COR-L47 (cell line): ENCODE results near the gene ASMTL.
"Not testable (repeated sequence)": the region's sequence is repeated elsewhere in the genome, so short reads cannot be mapped to it uniquely, and the experiment has no call there.

Source experiments
- DNase-seq: peaks from one replicate; lab custom pipeline; 2025; lab: John Stamatoyannopoulos, UW

ASMTL gene

DNA sequence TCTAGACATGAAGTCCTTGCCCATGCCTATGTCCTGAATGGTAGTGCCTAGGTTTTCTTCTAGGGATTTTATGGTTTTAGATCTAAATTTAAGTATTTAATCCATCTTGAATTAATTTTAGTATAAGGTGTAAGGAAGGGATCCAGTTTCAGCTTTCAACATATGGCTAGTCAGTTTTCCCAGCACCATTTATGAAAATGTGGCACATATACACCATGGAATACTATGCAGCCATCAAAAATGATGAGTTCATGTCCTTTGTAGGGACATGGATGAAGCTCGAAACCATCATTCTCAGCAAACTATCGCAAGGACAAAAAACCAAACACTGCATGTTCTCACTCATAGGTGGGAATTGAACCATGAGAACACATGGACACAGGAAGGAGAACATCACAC lies 29.8 kb upstream of the ASMTL start:
- DNase-seq = not testable (repeated sequence)

DNA sequence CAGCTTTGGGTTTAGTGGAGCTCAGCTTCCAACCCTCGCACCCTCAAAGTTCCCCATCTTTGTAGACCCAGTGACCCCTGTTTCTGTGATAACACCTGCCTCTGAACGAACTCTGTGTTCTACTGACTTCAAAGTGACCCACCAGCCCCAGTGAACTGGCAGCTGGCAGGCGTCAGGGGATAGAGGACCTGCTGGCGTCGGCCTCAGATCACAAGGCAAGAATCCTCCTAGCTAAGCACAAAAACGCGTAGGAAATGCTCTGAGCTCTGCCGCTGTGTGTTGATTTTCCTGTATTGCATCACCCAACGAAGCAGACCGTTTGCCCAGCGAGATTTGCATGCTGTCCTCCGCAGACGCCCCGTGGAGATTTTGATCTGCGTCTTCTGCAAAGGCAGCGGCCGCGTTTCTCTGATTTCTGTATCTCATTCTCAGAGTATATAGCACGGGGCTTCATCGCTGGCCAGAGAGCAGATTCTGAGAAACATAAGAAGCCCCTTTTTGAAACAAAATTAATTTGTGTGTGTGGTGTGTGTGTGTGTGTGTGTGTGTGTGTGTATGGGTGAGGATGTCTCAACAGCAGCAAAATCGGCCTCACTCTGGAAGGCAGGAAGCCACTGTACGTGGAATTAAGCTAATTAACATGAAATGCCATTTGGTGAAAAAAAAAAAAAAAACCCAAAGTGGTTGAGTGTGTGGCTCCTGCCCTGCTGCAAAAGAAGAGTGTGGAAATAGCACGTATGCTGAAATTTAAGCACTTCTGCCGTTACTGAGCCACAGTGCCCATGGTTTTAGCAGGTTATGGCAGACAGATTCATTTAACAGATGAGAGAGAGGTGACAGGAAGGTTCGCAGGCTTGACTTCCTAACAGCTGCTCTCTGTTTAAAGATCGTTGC lies 29.2 kb upstream of the ASMTL start:
- DNase-seq = no peak

DNA sequence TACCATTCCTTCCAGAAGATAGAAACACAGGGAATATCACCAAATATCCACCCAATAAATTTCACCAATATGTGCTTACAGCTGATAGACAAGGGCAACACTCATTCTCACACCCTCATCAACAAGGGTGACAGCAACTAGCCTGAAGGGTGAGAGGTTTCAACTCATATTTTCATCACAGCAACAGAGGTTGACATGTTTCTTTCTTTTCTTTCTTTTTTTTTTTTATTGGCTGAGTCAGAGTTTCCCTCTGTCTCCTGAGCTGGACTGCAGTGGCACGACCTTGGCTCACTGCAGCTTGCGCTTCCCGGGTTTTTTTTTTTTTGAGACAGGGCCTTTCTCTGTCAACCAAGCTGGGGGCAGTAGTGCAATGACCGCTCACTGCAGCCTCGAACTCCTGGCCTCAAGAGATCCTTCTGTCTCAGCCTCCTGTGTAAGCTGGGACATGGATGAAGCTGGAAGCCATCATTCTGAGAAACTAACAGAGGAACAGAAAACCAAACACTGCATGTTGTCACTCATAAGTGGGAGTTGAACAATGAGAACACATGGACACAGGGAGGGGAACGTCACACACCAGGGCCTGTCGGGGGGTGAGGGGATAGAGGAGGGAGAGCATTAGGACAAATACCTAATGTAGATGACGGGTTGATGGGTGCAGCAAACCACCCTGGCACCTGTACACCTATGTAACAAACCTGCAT lies 27.5 kb upstream of the ASMTL start:
- no peak for DNase-seq

DNA sequence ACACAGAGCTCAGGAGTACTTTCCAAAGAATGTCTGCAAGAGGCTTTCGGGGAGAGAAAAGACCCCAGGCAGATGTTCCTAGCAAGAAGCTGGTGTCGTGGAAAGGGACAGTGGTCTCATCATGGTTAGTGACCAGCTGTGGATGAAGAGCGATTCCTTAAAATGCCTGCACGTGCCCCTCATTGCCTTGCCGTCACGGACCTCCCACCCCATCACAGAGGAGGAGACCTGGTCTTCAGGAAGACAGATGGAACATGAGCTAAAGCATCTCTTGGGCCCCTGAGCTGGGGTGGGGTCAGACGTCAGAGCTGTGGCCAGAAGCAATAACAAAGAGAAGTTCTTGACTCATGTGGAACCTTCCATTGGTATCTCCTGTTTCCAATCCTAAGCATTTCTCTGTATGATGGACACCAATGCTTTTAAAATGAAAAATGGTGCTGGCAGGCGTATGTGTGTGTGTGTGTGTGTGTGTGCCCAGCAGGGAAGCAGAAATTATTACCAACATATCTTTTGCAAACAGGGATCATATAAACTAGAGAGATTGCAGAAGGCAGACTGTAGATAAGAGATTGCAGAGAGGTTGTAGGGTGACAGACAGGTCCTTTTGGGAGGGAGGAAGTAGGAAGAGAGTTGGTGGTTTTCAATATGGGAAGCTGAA lies 25.2 kb upstream of the ASMTL start:
- DNase-seq = no peak

DNA sequence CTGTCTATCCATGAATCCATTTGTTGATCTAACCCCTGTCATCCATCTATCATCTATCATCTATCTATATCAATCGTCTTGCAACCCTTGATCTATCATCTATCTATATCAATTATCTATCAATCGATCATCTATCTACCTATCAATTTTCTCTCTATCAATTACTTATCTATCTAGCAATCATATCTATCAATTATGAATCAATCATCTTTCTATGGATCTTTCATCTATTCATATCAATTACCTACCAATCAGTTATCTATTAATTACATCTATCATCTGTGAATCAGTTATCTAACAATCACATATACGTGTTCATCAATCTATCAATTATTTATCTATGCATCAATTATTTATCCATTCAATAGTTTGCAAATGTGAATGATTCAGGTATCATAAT lies 24.5 kb upstream of the ASMTL start:
- DNase-seq = no peak

DNA sequence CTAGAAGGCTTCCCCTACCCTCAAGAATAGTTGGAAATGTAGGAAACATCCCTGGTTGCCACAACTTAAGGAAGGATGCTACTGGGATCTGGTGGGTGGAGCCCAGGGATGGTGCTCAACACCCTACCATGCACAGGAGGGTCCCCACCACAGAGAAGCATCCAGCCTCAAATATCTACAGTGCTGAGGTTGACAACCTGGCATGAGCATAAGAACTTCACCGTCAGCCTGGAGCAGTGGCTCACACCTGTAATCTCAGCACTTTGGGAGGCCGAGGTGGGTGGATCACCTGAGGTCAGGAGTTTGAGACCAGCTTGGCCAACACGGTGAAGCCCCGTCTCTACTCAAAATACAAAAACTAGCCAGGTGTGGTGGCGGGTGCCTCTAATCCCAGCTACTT lies 24.0 kb upstream of the ASMTL start:
- DNase-seq = no peak

DNA sequence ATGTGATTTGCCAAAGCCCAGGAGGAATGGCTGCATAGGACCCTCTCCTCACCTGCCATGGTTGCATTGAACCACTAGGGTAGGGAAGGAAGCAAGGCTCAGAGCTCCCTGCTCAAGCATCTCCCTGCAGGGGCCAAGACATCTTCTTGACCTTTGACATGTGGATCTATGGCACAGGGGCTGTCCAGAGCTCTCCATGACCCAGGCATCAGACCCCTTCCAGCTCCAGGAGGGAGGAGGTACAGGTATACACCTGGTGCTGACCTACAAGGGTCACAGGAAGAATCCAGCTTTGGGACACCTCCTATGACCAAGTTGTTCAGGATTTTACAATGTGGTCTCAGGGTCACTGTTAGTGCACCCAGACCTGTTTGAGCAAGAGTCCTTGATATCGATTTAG lies 23.2 kb upstream of the ASMTL start:
- DNase-seq = no peak

DNA sequence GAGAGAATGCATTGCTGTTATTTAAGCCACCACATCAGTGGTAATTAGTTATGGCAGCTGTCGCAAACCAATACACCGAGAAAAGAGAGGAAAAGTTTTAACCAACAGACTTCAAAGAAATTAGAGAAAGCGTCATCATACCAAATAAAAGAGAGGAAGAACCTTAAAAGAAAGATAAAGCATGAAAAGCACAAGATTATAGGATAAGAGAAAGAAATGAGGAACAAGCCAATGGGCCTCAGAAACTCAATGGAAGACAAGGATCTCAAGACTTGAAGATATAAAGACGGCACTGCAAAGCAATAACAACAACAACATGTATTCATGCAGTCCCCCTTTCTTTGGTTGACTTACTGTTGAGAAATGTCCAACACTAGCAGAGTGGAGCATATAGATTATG lies 22.8 kb upstream of the ASMTL start:
- DNase-seq = no peak

DNA sequence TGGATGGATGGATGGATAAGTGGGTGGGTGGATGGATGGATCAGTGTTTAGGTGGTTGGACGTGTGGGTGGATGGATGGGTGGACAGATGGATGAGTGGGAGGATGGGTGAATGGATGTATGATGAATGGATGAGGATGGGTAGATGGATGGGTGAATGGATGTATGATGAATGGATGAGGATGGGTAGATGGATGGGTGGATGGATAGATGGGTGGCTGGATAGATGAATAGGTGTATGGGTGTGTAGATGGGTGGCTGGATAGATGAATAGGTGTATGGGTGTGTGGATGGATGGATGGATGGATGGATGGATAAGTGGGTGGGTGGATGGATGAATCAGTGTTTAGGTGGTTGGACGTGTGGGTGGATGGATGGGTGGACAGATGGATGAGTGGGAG lies 21.9 kb upstream of the ASMTL start:
- not testable (repeated sequence) for DNase-seq

DNA sequence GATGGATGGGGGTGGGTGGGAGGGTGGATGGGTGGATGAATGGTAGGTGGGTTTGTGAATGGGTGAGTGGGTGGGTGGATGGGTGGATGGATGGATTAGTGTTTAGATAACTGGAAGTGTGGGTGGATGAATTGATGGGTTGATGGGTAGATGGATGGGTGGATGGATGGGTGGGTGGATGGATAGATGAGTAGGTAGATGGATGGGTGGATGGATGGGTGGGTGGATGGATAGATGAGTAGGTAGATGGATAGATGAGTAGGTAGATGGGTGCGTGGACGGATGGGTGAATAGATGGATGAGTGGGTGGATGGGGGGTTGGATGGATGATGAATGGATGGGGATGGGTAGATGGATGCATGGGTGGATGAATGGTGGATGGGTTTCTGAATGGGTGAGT lies 20.3 kb upstream of the ASMTL start:
- no peak for DNase-seq

DNA sequence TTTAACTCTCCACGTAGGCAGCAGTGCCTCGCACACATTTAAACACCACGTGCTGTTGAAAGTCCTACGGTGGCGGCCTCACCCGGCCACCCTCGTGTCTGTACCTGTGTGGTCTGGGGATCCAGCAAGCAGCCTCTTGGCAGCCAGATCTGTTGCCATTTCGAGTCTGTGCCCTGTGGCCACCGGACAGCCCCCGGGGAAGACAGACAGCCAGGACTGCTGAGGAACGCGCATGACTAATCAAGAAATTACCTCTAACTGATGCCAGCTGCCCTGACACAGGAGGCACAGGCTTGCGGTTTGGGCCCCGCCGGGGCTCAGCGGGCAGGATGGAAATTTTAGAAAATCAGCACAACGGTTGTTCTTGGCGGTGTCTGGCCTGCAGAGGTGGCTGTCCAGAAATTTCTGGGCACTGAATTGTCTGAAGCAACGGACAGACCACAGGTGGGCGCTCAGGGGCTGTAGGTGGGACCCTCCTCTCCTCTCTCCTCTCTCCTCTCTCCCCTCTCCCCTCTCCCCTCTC lies 15.6 kb upstream of the ASMTL start:
- DNase-seq = no peak

DNA sequence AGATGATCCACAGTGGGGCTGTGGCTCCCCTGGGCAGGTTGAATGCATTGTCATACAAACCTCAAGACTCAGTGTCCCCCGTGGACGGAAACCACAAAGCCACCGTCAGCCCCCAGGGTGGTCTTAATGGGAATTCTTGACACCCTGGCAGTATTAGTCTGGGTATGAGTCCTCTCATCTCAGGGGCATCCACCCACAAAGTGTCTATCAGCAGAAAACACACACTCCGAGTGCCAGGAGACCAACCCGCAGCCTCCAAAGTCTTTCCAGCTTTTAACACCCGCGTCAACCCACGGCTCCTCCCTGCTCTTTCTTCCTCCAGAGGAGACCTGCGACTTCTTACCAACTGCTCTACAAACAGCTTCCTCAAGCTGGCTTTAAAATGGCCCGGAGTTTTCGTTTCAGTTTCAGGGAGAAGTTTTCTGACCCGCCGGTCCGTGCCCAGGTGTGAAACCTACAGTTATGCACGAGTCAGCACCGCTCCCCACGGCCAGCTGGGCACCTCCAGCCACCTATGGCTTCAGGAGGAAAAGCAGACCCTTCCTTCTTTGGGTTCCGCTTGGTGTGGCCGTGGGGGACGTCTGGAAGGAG lies 14.4 kb upstream of the ASMTL start:
- no peak for DNase-seq

DNA sequence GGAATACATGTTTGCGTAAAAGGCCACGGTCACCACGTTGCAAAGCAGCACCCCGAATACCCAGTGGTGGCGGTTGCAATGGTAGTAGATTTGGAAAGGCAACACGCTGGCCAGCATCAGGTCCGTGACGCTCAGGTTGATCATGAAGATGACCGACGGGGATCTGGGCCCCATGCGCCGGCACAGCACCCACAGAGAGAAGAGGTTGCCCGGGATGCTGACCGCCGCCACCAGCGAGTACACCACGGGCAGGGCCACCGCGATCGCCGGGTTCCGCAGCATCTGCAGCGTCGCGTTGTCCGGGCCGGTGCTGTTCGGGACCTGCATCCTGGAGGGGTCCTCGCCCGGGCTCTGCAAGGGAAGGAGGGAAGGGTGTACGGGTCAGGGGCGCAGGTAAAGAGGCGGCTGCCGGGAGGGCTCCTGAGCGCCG lies 13.5 kb upstream of the ASMTL start:
- no peak for DNase-seq

DNA sequence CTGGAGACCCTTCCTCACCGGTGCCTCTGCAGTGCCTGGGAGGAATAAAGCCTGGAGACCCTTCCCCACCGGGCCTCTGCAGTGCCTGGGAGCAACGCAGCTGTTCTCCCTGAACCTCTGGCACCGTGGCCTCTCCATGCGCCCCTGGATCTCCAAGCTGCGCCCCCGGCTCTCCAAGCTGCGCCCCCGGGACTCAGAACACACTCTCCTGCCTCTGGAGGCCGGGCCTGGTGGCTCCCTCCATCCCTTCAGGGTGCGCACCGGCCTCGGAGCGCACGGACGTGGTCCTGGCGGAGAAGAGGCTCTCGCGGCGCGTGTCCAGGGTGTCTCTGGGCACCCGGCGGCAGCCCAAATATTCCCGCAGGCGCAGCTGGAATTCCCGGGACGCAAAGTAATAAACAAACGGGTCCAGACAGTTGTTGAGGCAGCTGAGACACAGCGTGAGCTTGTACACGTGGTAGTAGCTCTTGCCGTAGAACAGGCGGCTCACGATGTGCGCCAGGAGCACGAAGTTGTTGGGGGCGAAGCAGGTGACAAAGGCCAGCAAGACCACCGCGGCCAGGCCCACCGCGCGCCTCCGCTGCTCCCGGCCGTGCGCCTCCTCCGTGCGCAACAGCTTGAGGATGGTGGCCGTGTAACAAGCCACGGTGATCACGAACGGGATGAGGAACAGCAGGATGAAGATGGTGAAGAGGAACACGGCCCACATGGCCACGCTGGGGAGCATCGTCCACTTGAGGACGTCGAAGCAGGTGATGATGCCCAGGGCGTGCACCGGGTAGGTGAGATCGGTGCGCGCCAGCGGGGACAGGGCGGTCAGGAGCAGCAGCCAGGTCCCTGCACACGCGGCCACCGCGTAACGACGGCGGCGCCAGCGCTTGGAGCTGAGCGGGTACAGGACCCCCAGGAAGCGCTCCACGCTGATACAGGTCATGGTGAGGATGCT lies 12.8 kb upstream of the ASMTL start:
- DNase-seq = no peak

DNA sequence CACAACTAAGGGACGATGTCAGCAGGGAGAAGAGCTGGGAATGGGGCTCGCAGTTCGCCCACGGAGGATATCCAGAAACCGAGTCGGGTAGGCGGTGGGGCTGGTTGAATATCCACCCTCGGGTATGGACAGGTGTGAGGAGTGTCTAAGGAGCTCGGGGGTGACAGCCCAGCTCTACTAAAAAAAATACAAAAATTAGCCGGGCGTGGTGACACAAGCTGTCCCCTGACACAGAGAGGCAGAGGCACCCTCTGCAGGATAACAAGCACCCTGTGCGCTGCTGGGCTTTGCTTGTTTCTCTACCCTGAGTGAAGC lies 12.2 kb upstream of the ASMTL start:
- no peak for DNase-seq

DNA sequence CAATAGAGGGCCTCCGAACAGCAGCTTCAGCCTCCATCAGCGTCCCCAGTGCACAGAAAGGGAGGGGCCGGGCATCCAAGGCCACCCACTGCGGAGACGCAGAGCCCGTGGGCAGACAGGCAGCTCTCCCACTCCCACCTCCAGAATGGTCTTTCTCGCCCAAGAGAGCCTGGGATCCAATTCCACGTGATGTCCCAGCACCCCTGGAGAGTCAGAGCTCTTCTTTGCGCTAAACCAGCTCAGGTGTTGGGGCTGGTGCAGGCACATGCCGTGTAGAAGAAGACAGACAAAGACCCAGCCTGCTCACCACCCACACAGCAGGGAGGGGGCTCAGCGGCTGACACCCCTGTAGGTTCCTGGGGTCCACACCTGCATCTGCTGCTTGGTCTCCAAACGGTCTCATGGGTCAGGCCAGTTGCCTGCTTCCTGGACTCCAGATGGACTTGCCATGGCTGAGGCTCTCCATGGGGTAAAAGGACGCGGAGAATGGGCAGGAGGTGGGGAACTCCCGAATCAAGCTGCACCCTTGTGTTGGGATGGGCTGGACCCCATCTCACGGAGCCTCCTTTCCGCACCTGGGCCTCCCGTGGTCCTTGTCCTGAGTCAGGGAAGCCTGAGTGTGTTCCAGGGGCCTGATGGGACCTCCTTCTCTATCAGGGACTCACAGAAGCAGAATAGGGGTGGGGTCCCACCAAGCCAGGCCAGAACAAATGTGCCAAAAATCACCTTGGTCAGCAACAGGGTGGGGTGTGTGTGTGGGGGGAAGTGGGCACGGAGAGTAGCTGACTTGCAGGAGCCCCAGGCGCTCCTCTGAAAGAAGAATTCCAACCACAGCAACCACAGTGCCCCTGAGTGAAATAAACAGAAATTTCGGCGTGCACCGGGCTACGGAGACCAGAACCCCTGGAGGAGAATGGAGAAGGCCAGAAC lies 11.6 kb upstream of the ASMTL start:
- DNase-seq = no peak

DNA sequence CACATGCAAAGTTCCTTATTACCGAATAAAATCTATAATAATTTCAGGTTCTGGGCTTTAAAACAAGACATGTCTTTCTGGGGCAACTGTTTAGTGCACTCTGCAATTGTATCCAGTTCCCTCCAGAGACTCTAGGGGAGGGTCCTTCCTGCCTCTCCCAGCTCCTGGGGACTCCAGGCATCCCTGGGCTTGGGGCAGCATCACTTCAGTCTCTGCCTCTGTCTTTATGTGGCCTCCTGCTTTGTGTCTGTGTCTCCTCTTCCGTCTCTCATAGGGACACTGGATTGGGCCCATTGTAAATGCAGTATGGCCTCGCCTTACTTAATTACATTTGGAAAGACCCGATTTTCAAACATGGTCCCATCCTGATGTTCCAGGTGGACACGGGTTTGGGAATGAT lies 10.9 kb upstream of the ASMTL start:
- no peak for DNase-seq

DNA sequence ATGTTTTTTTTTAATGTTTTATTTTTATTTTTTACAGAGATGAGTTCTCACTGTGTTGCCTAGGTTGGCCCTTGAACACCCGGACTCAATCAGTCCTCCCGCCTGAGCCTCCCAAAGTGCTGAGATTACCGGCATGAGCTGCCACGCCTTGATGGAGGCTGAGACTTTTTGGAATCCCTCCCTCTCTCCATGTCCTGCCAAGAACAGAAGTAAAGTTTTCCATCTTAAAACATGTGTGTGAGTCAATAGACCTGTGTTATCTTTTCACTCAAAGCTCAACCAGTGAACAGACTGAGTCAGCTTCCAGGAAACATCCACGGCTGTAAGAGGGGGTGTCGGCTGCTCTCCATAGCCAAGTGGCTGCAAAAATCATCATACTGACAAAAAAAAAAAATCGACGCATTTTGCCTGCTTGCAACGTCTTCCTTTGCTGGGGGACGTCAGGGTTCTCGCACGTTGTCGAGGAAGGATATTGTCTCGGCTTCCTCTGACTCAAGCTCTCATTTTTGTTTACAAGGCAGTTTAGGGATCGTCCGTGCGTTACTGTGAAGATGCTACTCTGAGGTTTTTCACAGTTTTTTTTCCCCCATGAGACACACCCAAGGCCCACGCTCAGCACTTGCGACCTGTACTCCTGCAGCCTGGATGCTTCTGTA lies 10.0 kb upstream of the ASMTL start:
- DNase-seq = no peak

DNA sequence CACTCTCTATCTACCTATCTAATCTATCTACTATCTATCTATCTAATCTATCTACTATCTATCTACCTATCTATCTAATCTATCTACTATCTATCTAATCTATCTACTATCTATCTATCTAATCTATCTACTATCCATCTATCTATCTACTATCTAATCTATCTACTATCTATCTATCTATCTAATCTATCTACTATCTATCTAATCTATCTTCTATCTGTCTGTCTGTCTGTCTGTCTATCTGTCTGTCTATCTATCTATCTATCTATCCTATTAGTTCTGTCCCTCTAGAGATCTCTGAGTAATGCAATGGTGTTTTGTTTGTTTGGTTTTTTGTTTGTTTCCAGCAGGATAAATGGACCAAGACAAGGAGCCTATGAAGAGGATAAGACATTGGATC lies 9.4 kb upstream of the ASMTL start:
- no peak for DNase-seq

DNA sequence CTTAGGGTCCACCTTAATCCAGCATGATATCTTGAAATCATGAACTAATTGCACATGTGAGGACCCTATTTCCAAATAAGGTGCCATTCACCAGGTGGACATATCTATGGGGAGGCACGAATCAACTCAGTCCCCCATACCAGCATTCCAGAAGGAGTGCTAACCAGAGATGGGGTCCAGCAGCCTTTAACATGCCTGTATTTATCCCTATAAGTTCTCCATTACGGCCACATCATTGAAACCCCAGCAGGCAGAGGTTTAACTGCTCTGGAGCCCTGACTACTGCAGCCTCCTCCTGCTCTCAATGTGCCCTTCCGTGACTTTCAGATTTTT lies 3.2 kb upstream of the ASMTL start:
- no peak for DNase-seq
